Stimulated activated CD8-positive, alpha-beta memory T cell treated with anti-CD3 and anti-CD28 coated beads, Interleukin-2, amount 100 ng/mL, for 48 hours (primary cell): ENCODE measurements around the gene PROCR.
"Not testable (repeated sequence)": the region's sequence is repeated elsewhere in the genome, so short reads cannot be mapped to it uniquely, and the experiment has no call there.

Experiments
- DNase-seq, 2 donors: peaks; one replicate each; pipeline ENCODE4 v3.0.0-alpha.2; 2020; ENCODE audit warnings: low read depth in 2 of 2

The PROCR gene

GRCh38 chr20:35171753-35172433 lies at the start of gene PROCR:
Gene PROCR (plus strand): TSS chr20:35172072. CDS start chr20:35172155, 83 bp downstream.
- DNase-seq: no peak

- no peak for DNase-seq
Observed at GRCh38 chr20:35122756-35123405, 49.0 kb upstream of the PROCR start.

- no peak for DNase-seq
Observed at GRCh38 chr20:35125753-35126152, 46.1 kb upstream of the PROCR start.

- no peak for DNase-seq
Observed at GRCh38 chr20:35129647-35130069, 42.2 kb upstream of the PROCR start.

- no peak for DNase-seq
Observed at GRCh38 chr20:35131934-35132333, 39.9 kb upstream of the PROCR start.

- no peak for DNase-seq
Observed at GRCh38 chr20:35133031-35133430, 38.8 kb upstream of the PROCR start.

- no peak for DNase-seq
Observed at GRCh38 chr20:35133735-35134134, 38.1 kb upstream of the PROCR start.

GRCh38 chr20:35134472-35134871 lies 37.4 kb upstream of the PROCR start:
- DNase-seq: no peak

- DNase-seq: no peak
Observed at GRCh38 chr20:35134880-35135279, 37.0 kb upstream of the PROCR start.

- no peak for DNase-seq
Observed at GRCh38 chr20:35135867-35136586, 35.8 kb upstream of the PROCR start.

GRCh38 chr20:35144694-35145093 lies 27.2 kb upstream of the PROCR start:
- DNase-seq: no peak

- no peak for DNase-seq
Observed at GRCh38 chr20:35145141-35145564, 26.7 kb upstream of the PROCR start.

GRCh38 chr20:35146299-35146919 lies 25.5 kb upstream of the PROCR start:
- no peak for DNase-seq

GRCh38 chr20:35146920-35147574 lies 24.8 kb upstream of the PROCR start, which contains the start of gene EDEM2:
Gene EDEM2 (minus strand): TSS chr20:35147336. CDS start chr20:35147258, 78 bp downstream.
- peak; percentile 88 for DNase-seq

GRCh38 chr20:35147575-35148071 lies 24.2 kb upstream of the PROCR start:
- DNase-seq: not testable (repeated sequence)

GRCh38 chr20:35150846-35151579 lies 20.9 kb upstream of the PROCR start:
- DNase-seq: no peak

- no peak for DNase-seq
Observed at GRCh38 chr20:35151736-35152135, 20.1 kb upstream of the PROCR start.

- DNase-seq: no peak
Observed at GRCh38 chr20:35155936-35156335, 15.9 kb upstream of the PROCR start.

- DNase-seq: no peak
Observed at GRCh38 chr20:35156978-35157377, 14.9 kb upstream of the PROCR start.

GRCh38 chr20:35160341-35160740 lies 11.5 kb upstream of the PROCR start:
- DNase-seq: not testable (repeated sequence)

- DNase-seq: not testable (repeated sequence)
Observed at GRCh38 chr20:35164531-35164930, 7.3 kb upstream of the PROCR start.
